Vagina (tissue), 2 donors: ENCODE data around the gene HPCAL1.

ENCODE experiments used
- CTCF ChIP-seq, 3 experiments: fragments of 450-650 bp in 2 of 3; fragments of 200-600 bp in 1 of 3; sonication (generic) in 1 of 3; IDR thresholded peaks; one replicate each; pipeline ENCODE4 v1.5.1; 2017 to 2019; ENCODE audit warnings: antibody characterized with exemption in 3 of 3, mild to moderate bottlenecking in 2 of 3, moderate library complexity in 2 of 3
- POLR2AphosphoS5 ChIP-seq, 2 donors: sonication (generic); formaldehyde crosslinking; IDR thresholded peaks; one replicate each; pipeline ENCODE4 v1.9.0; 2017; ENCODE audit warnings: antibody characterized with exemption in 2 of 2, mild to moderate bottlenecking in 2 of 2, low read depth in 1 of 2; ENCODE audit not compliant: insufficient read depth in 1 of 2

GRCh38 chr2:10272464-10272863 is 30.2 kb upstream of the HPCAL1 start:
- TF ChIP-seq CTCF (IDR thresholded peaks at IDR 0.05) = no peak
- TF ChIP-seq POLR2AphosphoS5 (IDR thresholded peaks at IDR 0.05; ENCODE audit: insufficient read depth in 1 of 2, low read depth in 1 of 2) = no peak
